Loucy (cell line): ENCODE data around the gene UNC5A.

Experiments used
- CTCF ChIP-seq: fragments of 200-600 bp; sonication (generic); conservative IDR thresholded peaks from 2 replicates; pipeline ENCODE4 v1.5.1; 2014; ENCODE audit warnings: mild to moderate bottlenecking, antibody characterized with exemption, low read length
- EZH2phosphoT487 ChIP-seq: fragments of 200-600 bp; IDR thresholded peaks from 2 replicates; pipeline ENCODE4 v1.6.1; 2018; ENCODE audit warnings: antibody characterized with exemption, mild to moderate bottlenecking, moderate library complexity, borderline replicate concordance

GRCh38 chr5:176888016-176888864 is 77.9 kb downstream of the UNC5A start:
- no peak for TF ChIP-seq CTCF
- TF ChIP-seq EZH2phosphoT487, result no peak
